C4-2B (cell line): ENCODE data around the gene LNP1.

ENCODE experiments used
- CTCF ChIP-seq: fragments of 450-650 bp; conservative IDR thresholded peaks from 2 replicates; pipeline ENCODE4 v1.5.1; 2017; ENCODE audit warnings: mild to moderate bottlenecking
- ZFX ChIP-seq: fragments of 450-650 bp; IDR thresholded peaks from 2 replicates; pipeline ENCODE4 v1.6.1; 2017

DNA sequence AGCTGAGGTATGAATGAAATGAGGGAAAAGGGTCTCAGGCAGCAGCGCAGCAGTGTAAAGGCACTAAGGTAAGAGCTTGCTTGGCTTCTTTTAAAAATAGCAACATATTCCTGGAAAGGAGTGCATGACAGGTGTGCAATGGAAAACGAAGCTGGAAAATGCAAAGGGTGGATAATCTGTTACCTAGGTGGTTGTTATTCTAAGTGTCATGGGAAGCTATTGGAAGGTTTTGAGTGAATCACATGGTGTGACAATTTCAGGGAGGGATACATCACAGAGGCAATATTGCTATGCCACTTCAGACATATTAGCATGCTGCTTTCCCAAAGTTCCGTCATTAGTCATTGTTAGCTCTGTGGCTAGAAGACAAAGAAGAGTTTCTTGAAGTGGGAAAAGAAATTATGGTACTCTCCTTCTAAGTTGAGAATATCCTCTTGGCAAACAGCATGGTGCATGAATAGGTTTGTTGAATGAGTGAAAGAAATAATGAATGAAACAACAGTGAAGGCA, 62.4 kb downstream of the LNP1 start:
- TF ChIP-seq CTCF, result no peak
- TF ChIP-seq ZFX, result no peak
